ENCODE results near the gene RASA3.

GRCh38 chr13:114096811-114097211 lies 35.6 kb downstream of the RASA3 start:
- no peak for TF ChIP-seq CTCF (conservative IDR thresholded peaks at IDR 0.05; ENCODE audit: low read length)
- TF ChIP-seq EZH2phosphoT487 (IDR thresholded peaks at IDR 0.05; ENCODE audit: borderline replicate concordance, low read depth, low read length): no peak
